ENCODE measurements around the gene SMAD3.

DNA sequence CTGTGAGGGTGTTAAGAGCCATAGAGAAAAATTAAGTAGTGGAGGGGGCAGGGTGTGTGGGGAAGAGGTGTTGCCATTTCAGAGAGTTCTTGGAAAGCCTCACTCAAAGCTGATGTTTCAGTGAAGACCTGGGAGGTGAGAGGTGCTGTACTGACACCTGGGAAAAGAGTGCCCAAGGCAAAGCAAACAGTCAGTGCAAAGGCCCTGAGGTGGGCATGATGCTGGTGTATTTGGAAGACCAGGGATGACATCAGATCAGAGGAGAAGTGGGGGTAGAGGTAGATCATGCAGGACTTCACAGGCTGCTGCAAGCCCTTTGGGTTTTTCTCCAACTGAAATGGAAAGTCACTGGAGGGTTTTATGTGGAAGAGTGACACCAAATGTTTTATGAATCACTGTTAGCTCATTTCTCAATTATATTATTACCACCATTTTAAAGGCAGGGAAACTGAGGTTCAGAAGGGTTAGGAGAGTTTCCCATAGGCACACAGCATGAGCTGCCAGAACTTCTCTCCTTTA lies 42.8 kb upstream of the SMAD3 start:
- TF ChIP-seq SUZ12 (IDR thresholded peaks at IDR 0.05; ENCODE audit: extremely low read depth, insufficient read depth, insufficient read length) (no peak), ZNF274 (IDR thresholded peaks at IDR 0.05; ENCODE audit: low read depth, low read length) (no peak), YY1 (IDR thresholded peaks at IDR 0.05; ENCODE audit: insufficient read depth, insufficient read length) (no peak)
